Jurkat, Clone E6-1 (cell line): Measurements from ENCODE around the gene CADM1.

Experiments used
- DNase-seq: peaks from one replicate; pipeline ENCODE4 v3.0.0-alpha.2; 2011; ENCODE audit warnings: low read depth, low spot score
- H3K4me3 ChIP-seq: 2 replicates; pipeline ENCODE4 v1.5.1; 2011; ENCODE audit warnings: mild to moderate bottlenecking, low read length, control low read depth, moderate library complexity

CADM1 gene

DNA sequence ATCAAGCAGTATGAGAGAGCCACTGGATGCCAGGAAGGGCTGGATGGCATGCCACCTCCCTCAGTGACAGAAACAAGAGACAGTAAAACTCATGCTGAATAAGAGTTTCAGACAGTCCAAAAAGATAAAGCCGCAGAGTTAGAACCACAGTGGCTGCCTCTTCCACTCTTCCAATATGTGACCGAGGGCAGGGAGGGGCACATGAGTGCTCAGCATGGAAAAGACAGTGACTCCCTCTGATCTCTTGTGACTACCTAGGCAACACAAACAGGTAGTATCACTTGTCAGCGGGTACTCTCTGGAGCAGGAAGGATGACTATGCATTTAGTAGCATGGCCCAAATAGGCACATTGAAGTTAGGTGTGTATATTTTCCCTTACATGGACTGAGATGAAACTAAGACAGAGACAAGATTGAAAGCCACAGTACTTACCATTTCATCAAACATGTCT is 295.4 kb downstream of the CADM1 start:
- H3K4me3 ChIP-seq = no peak overlapping the region
- DNase-seq = no peak

DNA sequence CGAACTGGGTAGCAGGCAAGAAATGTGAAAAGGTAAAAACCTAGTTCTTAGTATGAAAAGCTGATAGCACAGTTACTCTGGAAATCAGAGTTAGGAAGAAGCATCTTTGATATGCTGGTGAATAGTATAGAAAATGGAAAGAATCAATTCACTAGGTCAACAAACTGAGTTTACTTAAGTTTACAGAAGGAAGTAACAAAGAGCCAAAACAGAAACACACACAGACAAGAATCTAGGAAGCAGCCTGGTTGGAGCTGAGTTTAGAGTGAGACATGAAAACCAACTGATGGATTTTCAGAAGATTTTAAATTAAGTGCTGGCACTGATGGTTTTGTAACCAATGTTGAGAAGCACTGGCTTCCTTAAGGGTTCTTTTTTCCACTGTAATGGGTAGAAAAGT is 296.3 kb downstream of the CADM1 start:
- no peak for DNase-seq
- H3K4me3 ChIP-seq = no peak overlapping the region

DNA sequence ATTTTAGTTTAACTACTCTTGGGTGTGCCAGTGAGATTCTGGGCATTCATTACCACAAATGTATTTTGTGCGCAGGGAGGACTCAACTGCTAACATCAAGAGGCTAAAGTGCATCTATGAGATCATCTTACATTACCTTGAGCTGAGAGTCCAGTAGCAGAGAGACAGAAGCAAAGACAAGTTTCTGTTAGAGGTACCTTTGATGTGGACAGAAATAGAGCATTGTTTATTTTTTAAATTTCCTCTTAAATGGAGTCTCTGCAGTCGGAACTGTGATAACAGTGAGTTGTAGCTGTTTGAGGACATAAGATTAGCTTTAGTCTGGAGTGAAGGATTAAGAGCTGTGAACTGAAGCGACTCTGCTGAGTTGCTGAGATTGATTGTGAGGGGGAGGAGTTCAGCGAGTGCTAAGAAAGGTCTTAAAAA is 297.0 kb downstream of the CADM1 start:
- no peak for DNase-seq
- no peak overlapping the region for H3K4me3 ChIP-seq

DNA sequence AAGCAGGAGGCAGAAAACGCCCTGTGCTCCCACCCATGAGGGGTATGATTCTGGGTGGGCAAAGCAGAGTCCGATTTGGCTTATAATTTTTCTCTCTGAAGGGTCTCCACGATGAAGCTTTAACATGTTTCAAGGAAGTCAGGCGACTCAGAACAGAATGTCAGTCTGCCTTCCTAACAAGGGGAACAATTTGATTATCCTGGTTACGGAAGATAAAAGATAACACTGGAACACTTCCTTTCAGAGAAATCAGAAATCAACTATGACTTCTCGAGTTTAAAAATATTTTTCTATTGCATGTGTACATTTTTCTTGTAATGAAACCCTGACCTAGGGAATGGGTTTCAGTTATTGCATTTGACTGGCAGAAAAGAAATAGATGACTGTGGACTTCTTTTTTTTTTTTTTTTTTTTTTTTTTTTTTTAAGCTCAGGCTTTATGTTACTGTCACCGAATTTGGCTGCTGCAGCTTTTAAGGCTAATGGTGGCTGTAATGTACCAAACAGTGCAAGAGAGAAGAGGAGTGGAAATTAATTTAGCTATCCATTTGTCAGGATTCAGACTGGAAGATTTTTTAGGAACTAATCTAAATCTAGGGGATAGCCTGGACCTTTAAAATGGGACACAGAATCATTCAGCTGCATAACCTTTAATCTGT is 297.7 kb downstream of the CADM1 start:
- H3K4me3 ChIP-seq = no peak overlapping the region
- no peak for DNase-seq

DNA sequence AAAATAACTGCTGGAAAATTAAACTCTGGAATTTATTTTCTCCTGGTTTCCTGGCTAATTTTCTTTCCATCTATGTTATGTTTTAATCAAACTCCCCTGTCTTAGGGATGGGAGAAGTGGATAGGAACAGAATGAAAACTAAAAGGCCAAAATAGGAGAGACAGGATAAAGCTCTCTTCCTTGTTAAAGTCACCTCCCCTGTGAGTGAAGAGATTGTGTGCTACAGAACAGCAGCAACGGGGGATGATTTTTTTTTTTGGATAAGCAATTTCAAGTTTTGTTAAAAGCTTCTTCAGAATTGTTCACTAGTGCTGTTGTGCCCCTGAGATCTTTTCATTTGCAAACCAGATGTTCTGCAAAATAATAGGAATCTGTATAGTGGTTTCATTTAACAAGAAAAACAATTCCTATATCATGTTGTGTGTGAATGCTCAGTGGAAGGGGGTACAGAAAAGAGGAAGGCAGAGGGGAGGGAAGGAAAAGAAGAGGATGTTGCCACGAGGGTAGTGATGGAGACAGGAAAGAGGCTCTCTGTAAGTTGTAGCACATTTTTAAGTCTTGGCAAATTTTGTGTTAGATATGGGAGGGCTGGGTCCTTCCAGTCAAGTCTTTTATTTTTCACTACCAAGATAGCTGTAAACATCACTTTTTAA is 301.2 kb downstream of the CADM1 start:
- DNase-seq = no peak
- no peak overlapping the region for H3K4me3 ChIP-seq

DNA sequence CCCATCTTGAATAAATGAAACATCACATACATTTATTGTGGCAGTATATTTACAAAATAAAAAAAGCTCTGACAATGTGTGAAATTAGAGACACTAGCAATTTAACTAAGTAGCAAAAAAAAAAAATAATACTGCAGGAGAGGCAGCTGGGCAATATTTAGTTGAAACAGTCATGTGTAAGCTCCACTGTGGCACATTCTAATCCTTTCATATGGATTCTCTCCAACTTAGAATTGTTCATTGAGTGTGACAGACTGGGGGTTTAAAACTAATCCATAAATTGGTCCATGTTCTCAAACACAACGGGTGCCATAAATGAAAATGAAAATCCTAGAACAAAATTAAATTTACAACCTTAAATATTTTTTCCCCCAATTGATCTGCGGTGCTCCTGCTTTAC is 302.1 kb downstream of the CADM1 start:
- H3K4me3 ChIP-seq = no peak overlapping the region
- DNase-seq = no peak

DNA sequence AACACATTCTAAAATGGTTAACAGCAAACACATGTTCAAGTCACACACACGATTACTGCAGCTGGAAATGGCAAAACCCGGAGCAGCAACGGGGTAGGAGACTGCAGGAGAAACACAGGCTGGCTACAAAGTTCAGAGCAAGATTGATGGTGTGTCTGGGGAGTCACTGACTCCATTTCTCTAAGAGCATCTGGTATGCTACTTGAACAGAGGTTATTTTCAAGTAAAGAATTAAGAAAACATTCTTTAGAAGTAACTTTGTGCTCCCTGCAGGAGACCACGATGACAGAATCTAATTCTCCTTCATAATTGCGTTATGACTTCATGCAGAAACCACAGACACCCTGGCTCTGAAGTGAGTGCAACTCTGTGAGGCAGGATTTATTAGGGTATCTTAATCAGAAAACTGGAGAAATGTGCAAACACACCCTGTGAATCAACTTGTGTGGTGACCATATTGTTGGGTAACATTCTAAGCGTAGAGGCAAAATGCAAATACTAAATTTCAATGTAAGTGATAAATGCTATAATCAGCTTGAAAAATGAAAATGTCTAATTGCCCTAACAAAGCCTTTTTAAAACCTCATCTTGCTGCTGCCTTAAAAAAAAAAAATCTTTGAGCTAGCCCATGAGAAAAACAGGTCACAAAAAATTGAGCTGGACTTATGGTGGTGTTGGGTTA is 303.0 kb downstream of the CADM1 start:
- H3K4me3 ChIP-seq = no peak overlapping the region
- DNase-seq = no peak

DNA sequence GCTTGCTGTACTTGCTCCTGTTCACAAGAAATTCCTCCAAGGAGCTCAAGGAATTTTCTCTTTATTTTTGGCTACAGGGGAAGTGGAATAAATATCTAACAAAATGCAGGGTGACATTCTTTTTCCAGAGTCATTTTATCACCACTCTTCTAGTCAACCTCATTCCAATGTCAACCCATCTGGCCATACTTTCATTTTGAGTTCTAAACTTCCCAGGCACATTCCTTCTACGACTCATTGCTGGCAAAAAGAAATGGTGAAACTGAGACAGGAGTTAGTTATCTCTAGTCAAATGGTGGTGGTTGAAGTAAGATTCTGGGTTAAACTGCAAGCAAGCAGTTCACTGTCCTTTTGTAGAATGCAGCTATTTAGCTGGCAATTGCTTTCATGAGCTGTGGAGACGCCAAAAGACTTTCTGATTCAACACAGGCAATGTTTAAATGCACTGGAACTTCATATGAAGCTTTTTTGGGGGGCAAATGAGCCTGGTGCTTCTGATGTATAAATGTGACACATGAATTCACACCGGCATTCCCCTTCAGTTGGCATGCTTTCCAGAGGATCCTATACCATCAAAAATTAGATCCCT is 304.6 kb downstream of the CADM1 start:
- no peak for DNase-seq
- no peak overlapping the region for H3K4me3 ChIP-seq

DNA sequence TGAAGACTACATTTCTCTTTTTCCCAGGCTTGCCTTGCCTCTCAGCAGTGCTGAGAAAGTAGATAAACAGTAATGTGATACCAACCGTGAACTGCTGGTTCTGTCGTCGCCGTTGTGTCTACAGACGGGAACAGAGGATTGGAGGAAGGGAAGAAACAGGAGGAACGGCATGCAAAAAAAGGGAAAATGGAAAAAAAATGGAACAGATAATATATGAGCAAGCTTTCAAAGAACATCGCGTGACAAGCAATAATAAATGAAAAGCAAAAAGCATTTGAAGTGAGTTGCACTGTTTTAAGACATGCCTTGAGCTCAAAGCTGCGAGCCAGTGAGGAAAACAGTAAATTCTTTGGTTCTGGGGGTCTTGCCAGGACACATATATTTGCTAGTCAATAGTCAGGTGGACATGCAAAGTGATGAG is 305.9 kb downstream of the CADM1 start:
- no peak for DNase-seq
- H3K4me3 ChIP-seq = no peak overlapping the region

DNA sequence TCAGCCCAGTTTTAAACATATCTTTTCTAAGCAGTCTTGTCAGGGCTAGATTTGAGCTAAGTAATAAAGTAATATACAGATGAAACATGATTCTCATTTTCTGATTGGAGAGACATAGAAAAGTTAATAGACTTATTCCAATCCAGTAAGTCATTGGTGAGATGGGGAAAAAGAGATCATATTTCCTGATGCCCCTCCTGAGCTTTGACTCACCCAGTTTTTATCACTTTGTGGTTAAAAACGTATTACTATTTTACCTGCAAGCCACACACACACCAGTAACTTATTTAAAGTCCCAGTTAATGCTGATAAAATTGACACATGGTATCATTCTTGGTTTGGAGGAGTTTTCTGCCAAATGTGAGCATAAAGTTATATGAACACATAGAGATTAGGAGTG is 306.8 kb downstream of the CADM1 start:
- H3K4me3 ChIP-seq = no peak overlapping the region
- DNase-seq = no peak

DNA sequence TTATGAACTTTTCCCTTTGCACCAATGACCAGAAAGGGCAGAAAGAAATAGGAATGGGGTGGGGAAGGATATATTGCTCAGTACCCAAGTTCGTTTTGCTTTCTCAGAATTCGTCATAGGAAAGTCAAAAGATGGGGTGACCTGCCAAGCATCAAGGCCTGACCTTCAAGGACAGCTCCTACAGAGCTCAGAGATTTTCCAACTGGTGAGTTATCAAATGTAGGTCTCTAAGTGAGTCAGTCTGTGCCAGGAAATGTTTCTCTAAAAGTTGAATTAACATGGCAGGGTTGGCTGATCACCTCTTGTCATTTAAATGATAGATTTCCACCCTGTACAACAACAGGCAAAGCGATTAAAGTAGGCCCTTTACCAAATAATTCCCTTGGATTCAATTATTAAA is 307.2 kb downstream of the CADM1 start:
- no peak for DNase-seq
- H3K4me3 ChIP-seq = no peak overlapping the region

DNA sequence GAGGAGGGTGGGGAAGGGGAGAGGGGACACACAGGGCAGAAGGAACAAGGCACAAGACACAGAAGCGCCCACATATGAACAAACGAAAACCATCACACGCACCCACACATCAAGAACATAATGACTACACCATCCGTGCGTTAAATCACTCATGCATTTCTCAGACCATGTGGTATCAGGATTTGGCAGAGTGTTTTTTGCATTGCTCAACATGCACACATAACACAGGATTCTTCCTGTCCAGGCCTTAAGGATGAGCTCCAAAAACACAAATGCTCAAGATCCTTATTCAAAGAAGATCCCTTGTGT is 309.5 kb downstream of the CADM1 start:
- H3K4me3 ChIP-seq = no peak overlapping the region
- DNase-seq = no peak

DNA sequence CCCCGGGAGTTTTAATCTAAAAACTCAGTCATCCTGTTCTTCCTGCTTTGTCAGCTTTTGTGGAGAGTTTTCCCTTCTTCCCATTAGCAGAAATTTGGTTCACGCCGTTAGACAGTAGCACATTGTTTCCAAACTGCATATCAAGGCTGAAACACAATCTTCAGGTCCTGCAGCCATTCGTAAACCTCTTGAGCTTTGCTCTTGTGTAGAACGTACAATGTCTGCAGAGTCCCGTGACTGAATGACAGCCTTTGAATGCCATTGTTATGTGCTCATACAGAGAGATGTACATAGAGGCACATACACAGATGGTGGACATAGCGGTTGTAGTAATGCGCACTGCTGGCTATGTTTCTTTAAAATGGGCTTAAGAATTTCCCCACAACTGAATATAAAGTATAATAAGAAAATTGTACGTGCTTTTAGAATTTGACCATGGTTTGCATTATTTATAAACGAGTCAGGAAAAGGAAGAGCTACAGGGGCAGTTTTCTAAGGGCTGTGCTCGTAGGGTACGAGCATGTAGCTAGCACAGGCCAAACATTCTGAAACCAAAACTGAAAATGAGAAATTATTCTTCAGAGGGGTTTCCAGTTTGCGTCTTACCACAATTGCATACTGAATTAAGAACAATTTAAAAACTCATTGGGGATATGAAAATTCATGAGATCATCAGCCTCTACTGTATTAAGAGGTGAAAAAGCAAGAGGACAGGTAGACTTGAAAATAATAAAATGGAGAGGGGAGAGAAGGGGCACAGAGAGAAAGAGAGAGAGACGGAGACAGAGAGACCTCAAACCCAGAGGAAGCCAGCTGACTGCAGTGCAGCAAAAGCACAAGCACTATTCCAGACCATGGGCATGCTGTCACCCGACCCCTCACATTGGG is 310.1 kb downstream of the CADM1 start:
- no peak for DNase-seq
- H3K4me3 ChIP-seq = no peak overlapping the region

DNA sequence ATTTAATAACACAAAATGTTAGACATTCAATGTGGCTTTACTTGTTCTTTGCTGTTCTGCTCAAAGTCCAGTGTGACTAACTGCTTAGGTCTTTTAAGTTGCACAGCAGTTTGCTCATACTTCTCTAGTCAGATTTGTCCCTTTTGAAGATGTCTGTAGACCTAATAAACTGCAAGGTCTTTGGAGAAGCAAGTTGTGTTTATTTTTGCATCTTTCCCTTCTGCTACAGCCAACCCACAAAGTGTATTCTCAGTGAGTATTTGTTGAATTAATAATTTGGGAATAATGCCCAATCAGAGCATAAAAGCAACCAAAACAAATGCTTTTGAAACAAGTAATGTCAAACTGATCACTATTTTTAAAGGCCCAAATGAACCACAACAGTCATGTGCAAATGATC is 312.5 kb downstream of the CADM1 start:
- no peak for DNase-seq
- H3K4me3 ChIP-seq = no peak overlapping the region

DNA sequence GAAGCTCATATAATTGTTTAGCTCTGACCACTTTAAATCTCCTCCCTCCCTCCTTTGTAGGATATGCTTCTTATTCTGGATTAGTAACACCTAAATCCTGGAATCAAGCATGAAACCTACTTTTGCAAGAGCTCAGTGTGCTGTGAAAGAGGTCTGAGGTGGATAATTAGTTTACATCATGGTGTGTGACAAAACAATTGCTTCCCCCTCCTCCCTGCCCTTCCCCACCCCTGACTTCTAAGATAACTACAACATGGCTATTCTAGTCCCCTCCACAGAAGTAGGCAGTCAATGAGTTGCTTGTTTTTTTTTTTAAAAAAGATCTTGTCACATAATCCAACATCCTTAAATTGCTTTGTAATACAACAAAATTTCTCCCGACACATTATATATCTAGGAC is 314.0 kb downstream of the CADM1 start:
- no peak overlapping the region for H3K4me3 ChIP-seq
- DNase-seq = no peak

DNA sequence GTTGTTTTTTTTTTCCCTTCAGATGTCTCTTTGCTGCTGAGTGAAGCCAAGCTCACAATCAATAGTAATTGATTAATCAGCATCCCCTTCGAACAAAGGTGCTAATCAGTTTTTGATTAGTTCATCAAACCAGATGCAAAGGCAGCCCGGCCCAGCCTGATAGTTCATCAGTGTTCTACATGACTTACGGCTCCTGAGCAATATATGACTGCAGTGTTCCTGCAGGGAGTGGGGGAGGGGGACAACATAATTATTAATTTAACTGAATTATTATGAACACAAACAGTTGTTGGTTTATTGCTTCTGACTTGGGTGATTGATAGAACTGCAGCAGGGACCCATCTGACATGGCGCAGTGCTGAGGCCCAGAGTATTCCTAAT is 315.3 kb downstream of the CADM1 start:
- H3K4me3 ChIP-seq = no peak overlapping the region
- DNase-seq = no peak

DNA sequence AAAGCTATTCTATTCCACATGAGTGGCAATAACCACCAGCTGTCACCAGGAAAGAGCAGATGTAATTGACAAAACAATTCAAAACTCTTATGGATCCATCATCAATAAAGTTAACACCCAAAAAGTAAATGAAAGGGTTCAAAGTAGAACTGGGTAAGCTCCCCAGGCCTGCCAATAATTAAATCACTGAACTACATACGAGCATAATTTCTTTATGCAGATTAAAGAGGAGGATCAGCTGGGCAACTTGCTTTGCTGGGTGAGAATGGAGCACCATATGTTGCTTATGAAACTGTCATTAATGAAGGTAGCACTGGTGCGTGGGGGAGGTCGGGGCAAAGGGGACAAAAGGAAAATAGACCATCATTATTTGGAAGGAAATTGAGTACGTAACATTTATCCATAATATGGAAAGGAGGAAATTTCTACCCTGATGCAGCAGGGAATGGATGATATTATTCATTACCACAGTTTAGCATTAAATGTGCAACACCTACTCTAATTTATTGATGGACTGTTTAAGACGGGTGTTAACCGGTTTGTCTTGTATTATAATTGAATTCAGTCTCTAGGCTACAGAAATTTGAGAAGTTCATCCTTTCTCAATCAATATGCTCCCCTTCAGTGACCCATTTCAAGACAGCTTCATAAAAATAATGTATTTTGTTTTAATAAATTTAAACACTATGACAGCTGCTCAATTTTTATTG is 315.9 kb downstream of the CADM1 start:
- DNase-seq = no peak
- no peak overlapping the region for H3K4me3 ChIP-seq

DNA sequence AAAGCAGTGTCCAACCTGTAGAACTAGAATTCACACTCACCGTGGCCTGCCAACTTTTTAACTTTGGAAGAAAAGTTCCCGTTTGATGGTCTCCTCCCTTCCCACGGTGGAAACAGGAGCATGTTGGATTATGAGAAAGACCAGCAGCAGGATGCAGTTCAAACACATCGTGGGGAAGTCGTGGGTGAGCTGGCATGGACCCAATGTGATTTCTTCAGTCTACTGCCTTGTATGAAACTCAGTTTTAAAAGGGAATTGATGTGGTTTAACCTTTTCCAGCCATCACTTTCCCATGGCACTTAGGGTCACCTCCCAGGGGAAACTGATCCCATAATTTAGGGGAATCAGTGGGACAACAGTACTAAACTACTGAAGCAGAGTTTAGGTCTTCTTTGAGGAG is 318.3 kb downstream of the CADM1 start:
- H3K4me3 ChIP-seq = no peak overlapping the region
- DNase-seq = no peak

DNA sequence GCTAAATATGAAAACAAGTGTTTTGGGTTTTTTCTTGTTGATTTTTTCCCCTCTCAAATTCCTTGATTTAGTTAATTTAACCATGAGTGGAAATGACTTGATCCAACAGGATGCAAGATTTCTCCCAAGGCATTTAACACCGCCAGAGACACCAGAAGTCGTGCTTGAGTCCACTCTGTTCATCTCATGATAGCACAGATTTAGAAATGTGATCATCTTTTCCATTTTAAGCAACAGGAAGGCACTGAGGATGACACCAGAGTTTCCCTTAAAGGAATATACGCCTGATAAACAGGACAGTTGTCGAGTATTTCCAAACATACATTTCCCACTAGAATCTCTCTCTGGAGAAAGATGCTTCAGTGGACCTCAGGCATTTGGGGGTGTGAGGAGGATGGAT is 318.7 kb downstream of the CADM1 start:
- DNase-seq = no peak
- no peak overlapping the region for H3K4me3 ChIP-seq
